Stimulated activated effector memory CD8-positive, alpha-beta T cell treated with anti-CD3 and anti-CD28 coated beads, Interleukin-12 subunit alpha, Interleukin-12 subunit beta, amount 100 ng/mL, for 72 hours (primary cell): Measurements from ENCODE around the gene SPATA46.
A peak's percentile ranks its signal among the peaks of the same experiment; 100 is the strongest.
"Not testable (repeated sequence)": the region's sequence is repeated elsewhere in the genome, so short reads cannot be mapped to it uniquely, and the experiment has no call there.

Source experiments
- ATAC-seq: fragments of 150-1000 bp; cut with Tn5 transposase; 2 replicates; pipeline ENCODE4 v1.10.0; 2021
- DNase-seq, 2 donors: peaks; one replicate each; pipeline ENCODE4 v3.0.0; 2021 to 2022; ENCODE audit warnings: low spot score in 2 of 2
- H3K27ac Mint-ChIP-seq: one replicate; pipeline ENCODE4 v1.8.0; 2022; ENCODE audit warnings: mild to moderate bottlenecking, mixed read lengths
- H3K36me3 Mint-ChIP-seq: one replicate; pipeline ENCODE4 v1.8.0; 2022; ENCODE audit warnings: mild to moderate bottlenecking, mixed read lengths
- H3K4me1 Mint-ChIP-seq: one replicate; pipeline ENCODE4 v1.8.0; 2022; ENCODE audit warnings: mixed read lengths
- H3K4me3 Mint-ChIP-seq: one replicate; pipeline ENCODE4 v1.8.0; 2022; ENCODE audit warnings: mild to moderate bottlenecking, mixed read lengths
- H3K9me3 Mint-ChIP-seq: one replicate; pipeline ENCODE4 v1.8.0; 2022; ENCODE audit warnings: mixed read lengths

SPATA46 gene

GRCh38 chr1:162376691-162377090 is at the start of gene SPATA46:
Gene SPATA46 (minus strand): TSS chr1:162376854. CDS start chr1:162376790, 64 bp downstream.
- DNase-seq (no peak), ATAC-seq (no peak)
- Mint-ChIP-seq H3K4me3 (no peak within 1 kb of the TSS), H3K4me1 (peaks cover 8% of the 10 kb centered on the region), H3K27ac (no peak within 1 kb of the TSS), H3K9me3 (no peaks in the 10 kb centered on the region), H3K36me3 (no peaks in the 10 kb centered on the region)

DNA sequence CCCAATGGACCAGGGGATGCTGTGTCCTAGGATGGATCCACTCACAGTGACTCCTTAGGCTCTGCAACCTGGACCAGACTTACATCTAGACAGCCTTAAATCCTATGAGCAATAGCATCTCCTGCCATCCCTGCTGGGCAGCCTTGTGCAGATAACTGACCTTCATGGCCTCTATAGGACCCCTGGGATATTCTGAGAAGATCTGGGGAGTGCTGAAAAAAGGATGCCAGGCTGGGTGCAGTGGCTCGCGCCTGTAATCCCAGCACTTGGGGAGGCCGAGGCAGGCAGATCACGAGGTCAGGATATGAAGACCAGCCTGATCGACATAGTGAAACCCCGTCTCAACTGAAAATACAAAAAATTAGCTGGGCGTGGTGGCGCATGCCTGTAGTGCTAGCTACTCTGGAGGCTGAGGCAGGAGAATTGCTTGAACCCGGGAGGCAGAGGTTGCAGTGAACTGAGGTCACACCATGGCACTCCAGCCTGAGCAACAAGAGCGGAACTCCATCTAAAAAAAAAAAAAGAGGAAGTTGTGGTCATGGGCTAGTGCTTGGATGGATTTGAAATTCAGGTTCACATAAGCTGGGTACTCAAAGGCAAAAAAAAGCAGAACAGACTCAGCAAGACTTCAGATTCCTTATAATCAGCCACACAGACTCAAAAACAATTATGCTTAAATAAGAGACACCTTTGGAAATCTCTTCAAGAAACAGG is 46.2 kb upstream of the SPATA46 start:
- no peak for DNase-seq
- H3K9me3 Mint-ChIP-seq: no peaks in the 10 kb centered on the region
- no peak overlapping the region for H3K27ac Mint-ChIP-seq
- ATAC-seq: no peak
- H3K4me3 Mint-ChIP-seq: no peak overlapping the region
- no peaks in the 10 kb centered on the region for H3K4me1 Mint-ChIP-seq
- no peaks in the 10 kb centered on the region for H3K36me3 Mint-ChIP-seq

- Mint-ChIP-seq H3K4me1 (no peaks in the 10 kb centered on the region), H3K27ac (no peak overlapping the region), H3K36me3 (no peaks in the 10 kb centered on the region), H3K9me3 (no peaks in the 10 kb centered on the region), H3K4me3 (no peak overlapping the region)
- DNase-seq (no peak), ATAC-seq (no peak)
Observed at GRCh38 chr1:162421258-162422164, 44.9 kb upstream of the SPATA46 start.

GRCh38 chr1:162420120-162420519 is 43.5 kb upstream of the SPATA46 start:
- H3K9me3 Mint-ChIP-seq: no peaks in the 10 kb centered on the region
- H3K4me1 Mint-ChIP-seq: no peaks in the 10 kb centered on the region
- no peak overlapping the region for H3K27ac Mint-ChIP-seq
- H3K36me3 Mint-ChIP-seq: no peaks in the 10 kb centered on the region
- DNase-seq: no peak
- H3K4me3 Mint-ChIP-seq: no peak overlapping the region
- no peak for ATAC-seq

DNA sequence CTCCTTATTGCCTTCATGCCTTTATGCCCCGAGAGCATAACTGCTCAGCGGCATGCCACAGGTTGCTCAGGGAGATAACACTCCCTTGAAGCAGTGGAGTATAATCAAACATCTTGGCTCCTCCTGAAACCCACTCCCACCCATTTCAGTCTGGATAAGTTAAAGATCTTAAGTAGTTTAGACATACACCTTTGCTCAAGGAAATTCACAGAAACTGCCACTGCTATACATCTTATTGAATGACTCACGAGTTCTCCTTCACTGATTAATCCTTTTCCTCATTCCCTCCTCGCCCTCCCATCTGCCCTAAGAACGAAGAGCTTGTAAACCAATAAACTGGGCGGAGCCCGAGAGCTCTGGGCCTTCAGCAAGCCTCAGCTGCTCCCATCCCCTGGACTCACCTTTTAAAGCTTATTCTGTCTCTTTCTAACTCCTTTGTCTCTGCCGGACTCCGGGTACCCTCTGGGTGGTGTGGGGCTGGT is 42.8 kb upstream of the SPATA46 start:
- not testable (repeated sequence) for ATAC-seq, H3K4me3 Mint-ChIP-seq

GRCh38 chr1:162418584-162418983 is 41.9 kb upstream of the SPATA46 start:
- not testable (repeated sequence) for ATAC-seq, H3K4me1 Mint-ChIP-seq, DNase-seq, H3K9me3 Mint-ChIP-seq, H3K36me3 Mint-ChIP-seq, H3K27ac Mint-ChIP-seq, H3K4me3 Mint-ChIP-seq

More for the DNA sequence above, 42.8 kb upstream of the SPATA46 start:
- not testable (repeated sequence) for H3K27ac Mint-ChIP-seq, H3K4me1 Mint-ChIP-seq, DNase-seq, H3K36me3 Mint-ChIP-seq, H3K9me3 Mint-ChIP-seq

DNA sequence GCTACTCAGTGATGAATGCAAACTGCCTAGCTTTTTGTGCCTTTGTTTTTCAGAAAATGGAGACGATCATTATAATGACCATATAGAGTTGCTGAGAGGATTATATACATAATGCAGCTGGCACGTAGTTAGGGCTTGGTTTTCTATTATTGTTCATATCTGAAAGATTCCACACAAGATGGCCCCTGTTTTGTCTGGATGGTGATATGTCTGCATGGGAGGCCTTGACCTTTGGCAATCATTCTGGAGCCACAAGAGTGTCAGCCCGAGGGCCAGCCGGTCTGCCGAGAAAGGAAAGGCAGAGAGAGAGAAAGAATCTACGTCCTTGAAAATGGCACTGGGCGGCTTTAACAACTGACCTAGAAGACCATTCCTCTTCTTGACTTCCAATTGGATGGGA is 41.0 kb upstream of the SPATA46 start:
- no peaks in the 10 kb centered on the region for H3K4me1 Mint-ChIP-seq
- DNase-seq (no peak), ATAC-seq (no peak)
- H3K4me3 Mint-ChIP-seq: no peak overlapping the region
- no peaks in the 10 kb centered on the region for H3K36me3 Mint-ChIP-seq
- H3K27ac Mint-ChIP-seq: no peak overlapping the region
- no peaks in the 10 kb centered on the region for H3K9me3 Mint-ChIP-seq

GRCh38 chr1:162416909-162417308 is 40.3 kb upstream of the SPATA46 start:
- Mint-ChIP-seq H3K36me3 (no peaks in the 10 kb centered on the region), H3K4me3 (no peak overlapping the region), H3K4me1 (no peaks in the 10 kb centered on the region), H3K27ac (no peak overlapping the region), H3K9me3 (no peaks in the 10 kb centered on the region)
- ATAC-seq (no peak), DNase-seq (no peak)

DNA sequence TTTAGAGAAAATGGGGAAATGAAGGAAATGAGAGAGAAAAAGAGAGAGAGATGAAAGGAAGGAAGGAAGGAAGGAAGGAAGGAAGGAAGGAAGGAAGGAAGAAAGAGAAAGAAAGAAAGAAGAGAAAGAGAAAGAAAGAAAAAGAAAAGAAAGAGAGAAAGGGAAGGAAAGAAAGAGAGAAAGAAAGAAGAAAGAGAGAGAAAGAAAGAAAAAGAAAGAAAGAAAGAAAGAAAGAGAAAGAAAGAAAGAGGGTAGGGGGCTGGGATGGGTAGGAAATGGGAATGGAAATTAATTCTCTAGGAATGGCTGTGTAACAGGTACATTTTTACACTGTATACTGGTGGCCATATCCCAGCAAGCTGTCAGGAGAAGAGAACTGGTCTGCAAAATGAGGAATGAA is 39.6 kb upstream of the SPATA46 start:
- Mint-ChIP-seq H3K4me1 (no peaks in the 10 kb centered on the region), H3K36me3 (no peaks in the 10 kb centered on the region), H3K9me3 (no peaks in the 10 kb centered on the region), H3K27ac (no peak overlapping the region), H3K4me3 (no peak overlapping the region)
- DNase-seq (no peak), ATAC-seq (no peak)

- H3K9me3 Mint-ChIP-seq: no peaks in the 10 kb centered on the region
- H3K36me3 Mint-ChIP-seq: no peaks in the 10 kb centered on the region
- H3K4me3 Mint-ChIP-seq: peak within 1 kb of the TSS; percentile 14
- H3K27ac Mint-ChIP-seq: no peak within 1 kb of the TSS
- DNase-seq (no peak), ATAC-seq (peak; percentile 32)
- no peaks in the 10 kb centered on the region for H3K4me1 Mint-ChIP-seq
Observed at GRCh38 chr1:162412002-162412401, 35.3 kb upstream of the SPATA46 start, which contains the start of gene SH2D1B. Gene SH2D1B (minus strand): TSS chr1:162412136. CDS start chr1:162412016, 120 bp downstream.

GRCh38 chr1:162407539-162407938 is 30.9 kb upstream of the SPATA46 start:
- Mint-ChIP-seq H3K4me3 (no peak overlapping the region), H3K27ac (no peak overlapping the region), H3K9me3 (no peaks in the 10 kb centered on the region), H3K36me3 (no peaks in the 10 kb centered on the region), H3K4me1 (no peaks in the 10 kb centered on the region)
- ATAC-seq (no peak), DNase-seq (no peak)

- Mint-ChIP-seq H3K4me3 (no peak overlapping the region), H3K9me3 (no peaks in the 10 kb centered on the region), H3K27ac (no peak overlapping the region), H3K4me1 (no peaks in the 10 kb centered on the region), H3K36me3 (no peaks in the 10 kb centered on the region)
- DNase-seq (no peak), ATAC-seq (no peak)
Observed at GRCh38 chr1:162406811-162407210, 30.2 kb upstream of the SPATA46 start.

GRCh38 chr1:162405800-162406199 is 29.1 kb upstream of the SPATA46 start:
- DNase-seq (no peak), ATAC-seq (no peak)
- no peak overlapping the region for H3K27ac Mint-ChIP-seq
- no peak overlapping the region for H3K4me3 Mint-ChIP-seq
- no peaks in the 10 kb centered on the region for H3K9me3 Mint-ChIP-seq
- no peaks in the 10 kb centered on the region for H3K36me3 Mint-ChIP-seq
- no peaks in the 10 kb centered on the region for H3K4me1 Mint-ChIP-seq

GRCh38 chr1:162404550-162405160 is 28.0 kb upstream of the SPATA46 start:
- H3K4me3 Mint-ChIP-seq: no peak overlapping the region
- H3K4me1 Mint-ChIP-seq: no peaks in the 10 kb centered on the region
- no peaks in the 10 kb centered on the region for H3K9me3 Mint-ChIP-seq
- no peak overlapping the region for H3K27ac Mint-ChIP-seq
- ATAC-seq: no peak
- H3K36me3 Mint-ChIP-seq: no peaks in the 10 kb centered on the region
- no peak for DNase-seq

DNA sequence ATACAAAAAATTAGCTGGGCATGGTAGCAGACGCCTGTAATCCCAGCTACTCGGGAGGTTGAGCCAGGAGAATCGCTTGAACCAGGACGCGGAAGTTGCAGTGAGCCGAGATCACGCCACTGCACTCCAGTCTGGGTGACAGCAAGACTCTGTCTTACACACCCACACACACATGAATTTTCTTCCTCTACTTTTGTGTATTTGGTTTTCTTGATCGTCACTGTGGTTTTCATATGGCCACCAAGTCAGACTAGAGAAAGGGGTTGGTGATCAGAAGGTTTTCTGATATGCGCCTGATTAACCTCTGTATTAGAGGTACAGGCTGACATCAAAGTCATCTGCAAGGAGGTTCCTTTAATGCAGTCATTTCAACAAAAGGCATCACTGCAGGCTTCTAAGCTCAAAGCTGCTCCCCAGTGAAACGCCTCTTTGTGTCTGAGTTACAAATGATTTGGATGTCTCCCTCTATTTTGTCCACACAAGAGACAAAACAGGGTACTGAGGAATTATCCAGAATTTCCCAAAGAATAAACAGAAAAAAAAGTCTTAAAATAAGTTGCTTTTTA is 24.2 kb upstream of the SPATA46 start:
- no peak for ATAC-seq
- Mint-ChIP-seq H3K4me3 (no peak overlapping the region), H3K9me3 (no peaks in the 10 kb centered on the region), H3K36me3 (no peaks in the 10 kb centered on the region), H3K27ac (no peak overlapping the region), H3K4me1 (no peaks in the 10 kb centered on the region)
- no peak for DNase-seq
